GM19035 (cell line): ENCODE measurements around the gene STK11IP.

Experiments used
- ATAC-seq: cut with Tn5 transposase; IDR thresholded peaks from one replicate; pipeline ENCODE4 v1.9.1; 2021; ENCODE audit not compliant: unreplicated experiment

Gene STK11IP

GRCh38 chr2:219631904-219632759 is 34.5 kb downstream of the STK11IP start:
- ATAC-seq, result no peak

GRCh38 chr2:219632760-219633105 is 35.1 kb downstream of the STK11IP start:
- no peak for ATAC-seq

GRCh38 chr2:219633276-219634065 is 35.8 kb downstream of the STK11IP start:
- no peak for ATAC-seq

- no peak for ATAC-seq
These were observed 36.7 kb downstream of the STK11IP start for GRCh38 chr2:219634171-219634940.

- no peak for ATAC-seq
These were observed 37.5 kb downstream of the STK11IP start for GRCh38 chr2:219634951-219635751.

GRCh38 chr2:219636144-219636915 is 38.7 kb downstream of the STK11IP start:
- no peak for ATAC-seq

GRCh38 chr2:219636941-219637841 is 39.5 kb downstream of the STK11IP start:
- no peak for ATAC-seq

GRCh38 chr2:219637842-219638185 is 40.2 kb downstream of the STK11IP start:
- no peak for ATAC-seq

- no peak for ATAC-seq
These were observed 40.7 kb downstream of the STK11IP start for GRCh38 chr2:219638217-219638947.

- ATAC-seq, result no peak
These were observed 41.5 kb downstream of the STK11IP start for GRCh38 chr2:219638948-219639755.

- ATAC-seq, result no peak
These were observed 43.9 kb downstream of the STK11IP start for GRCh38 chr2:219641390-219642068.

- no peak for ATAC-seq
These were observed 44.4 kb downstream of the STK11IP start for GRCh38 chr2:219642069-219642454.

GRCh38 chr2:219642465-219643083 is 44.9 kb downstream of the STK11IP start:
- peak; percentile 98 for ATAC-seq

GRCh38 chr2:219643084-219643473 is 45.4 kb downstream of the STK11IP start:
- ATAC-seq, result no peak

GRCh38 chr2:219643788-219644398 is 46.2 kb downstream of the STK11IP start:
- no peak for ATAC-seq
